ENCODE measurements around the gene CCNB1IP1.
"Not testable (repeated sequence)": the region's sequence is repeated elsewhere in the genome, so short reads cannot be mapped to it uniquely, and the experiment has no call there.

CCNB1IP1 gene

DNA sequence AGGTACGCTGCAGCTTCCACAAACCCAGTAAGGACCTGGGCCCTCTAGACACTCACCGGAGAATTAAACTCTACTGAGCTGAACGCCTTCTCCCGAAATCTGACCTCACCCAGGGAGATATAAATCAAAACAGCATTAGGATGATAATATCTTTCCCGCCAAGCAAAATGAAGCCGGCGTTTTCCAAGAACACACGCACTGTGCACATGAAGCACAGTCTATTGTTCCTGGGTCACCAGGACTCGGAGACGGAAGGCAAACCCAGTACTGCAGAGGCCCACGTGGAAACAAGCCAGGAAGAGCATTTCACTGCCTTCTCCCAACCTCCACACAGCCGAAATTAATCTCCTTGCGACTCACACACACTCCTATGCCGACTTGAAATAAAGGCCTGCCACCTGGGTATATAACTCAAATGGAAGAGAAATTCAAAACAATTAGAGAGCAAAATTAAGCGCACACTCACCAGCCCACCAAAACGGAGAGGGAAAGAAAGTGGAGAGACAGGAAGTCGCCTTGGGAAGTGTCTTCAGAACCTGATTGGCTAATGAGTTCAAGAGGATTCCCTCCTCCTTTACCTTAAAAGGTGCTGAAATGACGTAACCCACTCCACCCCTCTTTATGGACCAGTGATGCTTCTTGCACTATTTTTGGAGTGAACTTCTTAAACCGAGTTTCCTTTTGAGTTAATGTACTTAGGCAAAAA is at the start of gene CCNB1IP1:
Gene CCNB1IP1, minus strand, starts transcription at position 492 of the 706 bp plus-strand sequence. CDS start 16,756 bp downstream, outside the sequence.
- no peak for DNase-seq (ENCODE audit: low read depth)

DNA sequence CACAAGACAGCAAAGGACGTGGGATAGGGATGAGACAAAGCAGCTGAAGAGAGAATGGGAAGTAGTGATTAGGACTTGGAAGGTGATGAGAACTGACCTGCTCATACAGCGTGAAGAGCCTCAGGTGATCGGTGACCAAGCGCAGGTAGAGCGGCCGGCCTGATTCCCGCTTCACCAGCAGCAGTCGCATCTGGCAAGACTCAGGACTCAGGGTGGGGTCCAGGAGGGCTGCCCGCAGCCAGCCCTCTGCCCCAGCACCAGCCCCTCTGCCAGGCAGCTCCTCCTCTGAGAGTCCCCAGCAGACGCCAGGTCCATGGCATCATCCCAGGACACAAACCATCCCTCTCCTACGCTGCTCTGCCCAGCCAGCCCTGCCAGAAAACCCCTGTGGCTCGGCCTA is 49.4 kb upstream of the CCNB1IP1 start:
- no peak for DNase-seq (ENCODE audit: low read depth)

GRCh38 chr14:20381341-20381740 is 48.3 kb upstream of the CCNB1IP1 start:
- DNase-seq (ENCODE audit: low read depth) = no peak

DNA sequence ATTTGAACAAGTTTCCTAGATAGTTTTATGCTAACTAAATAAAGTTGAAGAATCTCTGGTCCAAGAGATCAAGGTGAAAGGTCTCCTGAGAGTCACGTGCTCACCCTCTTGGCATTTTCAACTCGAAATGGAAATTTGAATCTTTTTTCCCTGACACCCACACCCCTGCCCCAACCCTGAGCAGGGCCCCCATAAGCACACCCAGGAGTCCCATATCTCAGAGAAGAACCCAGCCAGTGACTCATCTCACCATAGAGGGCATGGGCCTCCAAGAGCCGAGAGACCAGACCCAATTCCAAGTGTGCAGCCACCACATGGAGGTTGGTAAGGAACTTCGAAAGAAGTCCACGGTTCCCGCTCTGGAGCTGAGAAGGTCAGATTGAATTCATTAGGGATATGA is 47.6 kb upstream of the CCNB1IP1 start:
- DNase-seq (ENCODE audit: low read depth) = no peak

DNA sequence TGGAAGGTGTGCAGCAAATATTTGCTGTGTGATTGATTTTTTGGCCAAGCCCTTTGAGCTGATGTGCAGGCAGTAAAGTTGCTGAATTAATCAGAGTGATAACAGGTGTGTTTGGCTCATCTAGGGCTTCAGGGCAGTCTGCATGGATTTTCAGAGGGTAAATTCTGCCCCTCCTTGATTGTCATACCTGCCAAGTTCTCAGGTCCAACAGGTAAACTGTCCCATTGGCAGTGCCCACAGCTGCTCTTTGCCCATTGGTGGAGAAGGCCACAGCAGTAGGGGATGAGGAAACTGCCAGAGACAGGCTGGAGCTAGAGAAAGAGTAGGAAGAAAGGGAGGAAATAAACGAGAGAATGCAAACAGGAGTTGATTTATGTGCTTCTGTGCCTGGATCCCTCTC is 46.7 kb upstream of the CCNB1IP1 start:
- DNase-seq (ENCODE audit: low read depth) = no peak

DNA sequence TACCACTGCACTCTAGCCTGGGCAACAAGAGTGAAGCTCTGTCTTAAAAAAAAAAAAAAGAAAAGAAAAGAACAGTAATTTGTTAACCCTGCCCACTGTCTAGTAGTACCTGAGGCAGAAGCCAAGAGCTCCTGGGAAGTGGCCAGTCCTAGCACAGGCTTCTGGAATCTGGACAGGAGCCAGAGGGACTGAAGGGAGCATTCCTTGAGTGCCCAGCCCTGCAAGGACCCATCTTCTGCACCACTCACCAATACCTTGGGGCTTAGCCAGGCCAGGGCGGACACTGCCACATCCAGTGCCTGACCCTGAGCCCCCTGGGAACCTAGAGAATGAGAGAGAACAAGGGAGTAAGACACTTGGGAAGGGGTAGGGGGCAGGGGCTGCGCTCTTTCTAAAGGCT is 44.1 kb upstream of the CCNB1IP1 start:
- DNase-seq (ENCODE audit: low read depth) = no peak

DNA sequence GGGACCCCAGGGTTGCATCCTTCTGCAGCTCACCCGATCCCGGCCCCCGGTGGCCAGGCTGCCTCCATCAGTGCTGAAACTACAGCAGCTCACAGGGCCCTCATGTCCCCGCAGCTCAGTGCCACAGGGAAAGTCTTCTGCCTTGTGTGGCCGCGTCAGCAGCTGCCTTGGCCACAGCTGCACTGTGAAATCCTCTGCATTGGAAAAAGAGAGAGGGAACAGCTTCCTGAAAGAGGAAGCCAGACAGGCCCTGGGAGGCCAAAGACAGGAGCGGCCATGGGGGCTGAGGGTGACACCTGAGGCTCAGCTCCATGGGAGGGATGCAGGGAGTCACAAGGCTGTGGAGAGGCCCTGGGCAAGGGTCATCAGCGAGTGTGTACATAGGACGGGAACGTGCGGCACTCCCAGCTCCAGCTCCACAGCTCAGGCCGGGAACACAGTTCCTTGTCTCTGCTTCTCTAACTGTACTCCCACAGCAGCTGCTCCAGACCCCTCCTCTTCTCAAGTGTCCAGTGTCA is 43.1 kb upstream of the CCNB1IP1 start:
- DNase-seq (ENCODE audit: low read depth) = no peak

DNA sequence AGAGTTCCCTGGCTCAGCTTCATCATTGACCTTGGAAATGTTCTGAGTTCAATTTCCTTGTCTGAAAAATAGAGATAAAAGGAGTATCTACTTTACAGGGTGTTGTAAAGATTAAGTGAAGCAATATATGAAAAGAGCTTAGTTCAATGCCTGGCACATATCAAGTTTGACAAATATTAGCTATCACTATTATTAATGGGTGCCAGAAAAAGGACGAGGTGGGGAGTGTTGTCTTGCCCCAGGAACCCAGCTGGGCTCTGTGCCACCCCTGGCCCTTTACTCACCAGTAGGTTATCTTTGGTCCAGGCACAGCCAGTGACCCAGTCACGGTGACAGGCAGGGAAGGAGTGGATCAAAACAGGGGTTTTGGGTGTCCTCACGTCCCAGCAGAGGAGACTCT is 42.4 kb upstream of the CCNB1IP1 start:
- no peak for DNase-seq (ENCODE audit: low read depth)

GRCh38 chr14:20372796-20373195 is 39.7 kb upstream of the CCNB1IP1 start:
- DNase-seq (ENCODE audit: low read depth) = no peak

DNA sequence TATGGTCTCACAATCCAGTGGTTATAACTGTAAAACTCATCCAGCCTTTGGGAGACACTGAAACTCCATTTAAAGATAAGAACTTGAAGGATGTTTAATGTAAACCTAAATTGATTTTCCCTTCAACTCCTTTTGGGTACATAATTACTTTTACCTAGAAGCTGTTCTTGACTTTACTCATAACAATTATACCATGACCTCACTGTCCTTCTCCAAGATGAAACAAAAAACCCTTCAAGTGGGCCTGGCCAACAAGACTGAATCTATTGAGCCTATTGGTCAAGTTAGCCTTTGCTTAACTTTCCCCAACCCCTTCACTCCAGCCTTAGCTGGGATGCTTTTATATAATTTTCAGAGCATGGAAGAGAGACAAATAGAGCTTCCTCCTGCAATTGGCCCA is 32.8 kb upstream of the CCNB1IP1 start:
- no peak for DNase-seq (ENCODE audit: low read depth)

- DNase-seq (ENCODE audit: low read depth) = not testable (repeated sequence)
Measured at GRCh38 chr14:20358474-20358873, 25.4 kb upstream of the CCNB1IP1 start.

DNA sequence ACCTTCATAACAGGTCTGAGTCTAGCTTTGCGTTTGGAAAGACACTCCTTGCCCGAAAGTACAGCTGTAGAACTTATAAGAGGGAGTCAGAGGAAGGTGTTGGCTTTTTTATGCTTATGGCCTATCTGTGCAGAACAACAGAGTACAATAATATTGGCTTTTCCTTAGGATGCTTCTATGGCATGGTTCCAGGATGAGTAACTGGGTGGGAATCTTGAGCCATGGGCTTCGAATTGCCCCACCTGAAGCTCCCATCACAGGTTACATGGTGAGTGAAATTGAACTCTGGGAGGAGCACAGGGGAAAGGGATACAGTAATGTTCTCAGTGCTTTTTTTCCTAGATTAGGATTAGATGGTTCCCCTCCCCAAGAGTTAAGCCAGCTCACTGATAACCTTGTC is 23.3 kb upstream of the CCNB1IP1 start:
- no peak for DNase-seq (ENCODE audit: low read depth)

- DNase-seq (ENCODE audit: low read depth) = no peak
Measured at GRCh38 chr14:20350860-20351259, 17.8 kb upstream of the CCNB1IP1 start.

DNA sequence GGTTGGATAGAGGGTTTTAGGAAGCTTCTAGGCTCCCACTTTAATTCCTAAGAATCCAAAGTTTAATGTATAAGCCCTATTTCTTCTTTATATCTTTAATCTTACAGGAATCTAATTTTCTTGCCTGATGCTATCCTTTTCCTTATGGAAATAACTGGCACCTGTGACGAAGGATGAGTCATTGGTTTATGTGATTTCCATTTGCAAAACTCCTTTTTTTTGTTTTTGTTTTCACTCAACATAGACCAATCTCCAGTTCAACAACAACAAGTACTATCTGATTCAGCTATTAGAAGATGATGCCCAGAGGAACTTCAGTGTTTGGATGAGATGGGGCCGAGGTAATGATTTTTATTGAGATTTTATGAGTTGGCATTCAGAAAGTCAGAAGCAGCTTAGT is 17.2 kb upstream of the CCNB1IP1 start:
- no peak for DNase-seq (ENCODE audit: low read depth)

GRCh38 chr14:20347747-20348146 is 14.7 kb upstream of the CCNB1IP1 start:
- no peak for DNase-seq (ENCODE audit: low read depth)

GRCh38 chr14:20346713-20347112 is 13.6 kb upstream of the CCNB1IP1 start:
- DNase-seq (ENCODE audit: low read depth) = no peak

DNA sequence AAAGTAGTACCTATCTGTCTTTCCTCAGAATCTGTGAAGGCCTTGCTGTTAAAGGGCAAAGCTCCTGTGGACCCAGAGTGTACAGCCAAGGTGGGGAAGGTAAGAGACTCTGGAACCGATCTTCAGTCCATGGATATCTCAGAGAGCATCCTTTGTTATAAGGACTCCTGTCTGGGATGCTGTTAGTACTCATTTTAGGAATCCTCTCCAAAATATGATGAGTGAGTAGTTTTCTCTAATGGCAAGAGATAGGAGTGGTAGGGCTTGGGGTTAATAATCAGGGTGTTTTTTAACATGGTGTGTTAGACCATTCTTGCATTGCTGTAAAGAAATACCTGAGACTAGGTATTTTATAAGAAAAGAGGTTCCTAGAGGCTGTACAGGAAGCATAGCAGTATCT is 12.3 kb upstream of the CCNB1IP1 start:
- DNase-seq (ENCODE audit: low read depth) = no peak

- no peak for DNase-seq (ENCODE audit: low read depth)
Measured at GRCh38 chr14:20343862-20344220, 10.8 kb upstream of the CCNB1IP1 start.

- peak; percentile 70 for DNase-seq (ENCODE audit: low read depth)
Measured at GRCh38 chr14:20343092-20343861, 10.2 kb upstream of the CCNB1IP1 start, which contains the start of gene PARP2. TSS of gene PARP2 (plus strand) at chr14:20343635. CDS start at chr14:20343642, 7 bp downstream.

DNA sequence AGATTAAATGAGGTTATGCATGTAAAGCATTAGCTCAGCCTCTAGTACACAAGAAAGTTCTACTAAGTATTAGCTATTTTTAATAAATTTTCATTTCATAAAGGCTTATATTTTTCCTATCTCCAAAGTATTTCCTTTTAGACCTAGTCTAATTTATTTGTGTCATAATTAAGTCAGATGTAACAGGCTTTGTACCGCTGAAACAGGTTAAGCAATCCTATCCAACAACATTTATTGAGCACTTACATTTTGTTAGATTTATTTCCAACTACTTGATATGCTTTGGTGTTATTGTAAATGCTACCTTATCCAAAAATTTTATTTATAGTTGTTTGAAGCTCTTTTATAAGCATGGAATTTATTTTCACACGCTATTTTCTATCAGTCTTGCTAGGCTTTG is 8.6 kb upstream of the CCNB1IP1 start:
- no peak for DNase-seq (ENCODE audit: low read depth)

DNA sequence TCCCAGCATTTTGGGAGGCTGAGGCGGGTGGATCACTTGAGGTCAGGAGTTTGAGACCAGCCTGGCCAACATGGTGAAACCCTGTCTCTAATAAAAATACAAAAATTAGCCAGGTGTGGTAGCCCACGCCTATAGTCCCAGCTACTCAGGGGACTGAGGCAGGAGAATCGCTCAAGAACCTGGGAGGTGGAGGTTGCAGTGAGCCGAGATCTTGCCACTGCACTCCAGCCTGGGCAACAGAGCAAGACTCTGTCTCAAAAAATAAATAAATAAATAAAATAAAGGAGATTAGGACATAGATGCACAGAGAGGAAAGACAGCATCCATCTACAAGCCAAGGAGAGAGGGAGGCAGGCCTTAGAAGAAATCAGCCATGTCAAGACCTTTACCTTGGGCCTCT is 8.0 kb upstream of the CCNB1IP1 start:
- not testable (repeated sequence) for DNase-seq (ENCODE audit: low read depth)

- no peak for DNase-seq (ENCODE audit: low read depth)
Measured at GRCh38 chr14:20334017-20334416, 938 bp upstream of the CCNB1IP1 start.

DNA sequence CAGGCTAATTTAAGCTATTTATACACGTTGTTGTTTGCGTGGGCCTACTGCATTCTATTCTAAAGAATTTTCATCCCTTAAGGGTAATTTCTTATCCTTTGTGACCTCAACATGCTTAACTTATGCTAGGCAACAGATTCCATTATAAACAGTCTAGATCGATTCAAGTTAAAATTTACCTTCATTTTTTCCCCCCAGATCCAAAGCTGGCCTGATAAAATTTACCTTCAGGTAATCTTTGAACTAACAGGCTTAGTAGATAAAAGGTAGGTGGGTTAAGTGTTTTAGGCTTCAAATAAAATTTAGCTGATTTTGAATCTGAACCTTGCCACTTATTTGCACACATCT is 389 bp upstream of the CCNB1IP1 start:
- no peak for DNase-seq (ENCODE audit: low read depth)

DNA sequence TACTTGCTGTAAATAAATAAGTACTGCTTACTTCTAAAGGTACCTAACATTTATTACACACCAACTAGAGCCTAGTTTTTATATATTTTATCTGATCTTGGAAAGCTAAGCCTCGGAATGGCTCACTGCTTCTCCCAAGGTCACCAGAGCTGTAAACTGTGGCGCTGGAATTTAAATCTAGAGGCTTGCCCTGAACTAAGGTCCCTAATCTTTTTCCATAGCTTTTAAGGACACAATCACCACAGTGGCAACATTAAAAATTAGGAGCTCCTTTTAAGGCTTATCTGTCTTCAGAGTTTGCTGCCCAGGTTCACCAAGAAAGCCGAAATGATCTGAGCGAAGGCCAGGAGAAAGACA is 670 bp downstream of the CCNB1IP1 start:
- DNase-seq (ENCODE audit: low read depth) = no peak

Measured in stimulated activated CD8-positive, alpha-beta memory T cell treated with anti-CD3 and anti-CD28 coated beads, Interleukin-15, amount 100 ng/mL, for 1 hour (primary cell).